GM19328 (cell line): ENCODE measurements around the gene MARK3.

Experiments used
- ATAC-seq: cut with Tn5 transposase; IDR thresholded peaks from one replicate; pipeline ENCODE4 v1.9.1; 2021; ENCODE audit warnings: mild to moderate bottlenecking, moderate library complexity; ENCODE audit not compliant: unreplicated experiment

Gene MARK3

DNA sequence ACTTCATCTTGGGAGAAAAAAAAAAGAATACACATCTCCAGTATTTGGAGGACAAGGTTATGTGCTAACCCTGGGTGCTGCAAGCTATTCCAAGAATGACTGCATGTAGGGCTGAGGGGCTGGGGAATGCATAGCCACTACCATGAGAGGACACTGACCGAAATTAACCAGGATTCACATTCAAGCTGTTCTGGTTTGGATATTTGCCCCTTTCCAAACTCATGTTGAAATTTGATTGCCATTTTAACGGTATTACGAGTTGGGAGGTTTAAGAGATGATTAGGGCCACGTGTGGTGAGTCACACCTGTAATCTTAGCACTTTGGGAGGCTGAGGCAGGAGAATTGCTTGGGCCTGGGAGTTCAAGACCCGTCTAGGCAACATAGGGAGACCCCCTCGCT, 18.5 kb upstream of the MARK3 start:
- ATAC-seq, result no peak

DNA sequence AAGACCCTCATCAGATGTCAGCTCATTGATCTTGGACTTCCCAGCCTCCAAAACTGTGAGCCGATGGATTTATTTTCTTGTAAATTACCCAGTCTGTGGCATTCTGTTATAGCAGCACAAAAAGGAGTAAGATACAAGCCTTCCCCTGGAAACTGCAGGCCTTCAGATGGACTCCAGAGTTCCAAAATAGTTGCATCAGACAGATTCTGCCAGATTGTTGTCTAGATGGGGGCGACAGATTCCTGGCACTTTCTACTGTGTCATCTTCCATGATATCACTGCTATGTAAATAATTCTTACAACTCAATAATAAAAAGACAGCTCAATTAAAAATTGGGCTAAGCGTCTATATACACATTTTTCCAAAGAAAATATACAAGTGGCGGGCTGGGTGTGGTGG, 17.2 kb upstream of the MARK3 start:
- no peak for ATAC-seq

DNA sequence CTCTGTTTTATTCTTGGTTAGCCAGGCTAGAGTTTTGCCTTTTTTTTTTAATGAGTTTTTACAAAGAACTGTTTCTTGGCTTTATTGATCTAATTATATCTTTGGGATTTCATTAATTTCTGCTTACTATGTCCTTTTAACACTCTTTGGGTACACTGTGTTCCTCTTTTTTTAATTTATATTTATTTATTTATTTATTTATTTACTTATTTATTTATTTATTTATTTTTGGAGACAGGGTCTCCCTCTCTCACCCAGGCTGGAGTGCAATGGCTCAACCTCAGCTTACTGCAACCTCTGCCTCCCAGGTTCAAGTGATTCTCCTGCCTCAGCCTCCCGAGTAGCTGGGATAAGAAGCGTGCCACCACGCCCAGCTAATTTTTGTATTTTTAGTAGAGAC, 15.1 kb upstream of the MARK3 start:
- no peak for ATAC-seq

DNA sequence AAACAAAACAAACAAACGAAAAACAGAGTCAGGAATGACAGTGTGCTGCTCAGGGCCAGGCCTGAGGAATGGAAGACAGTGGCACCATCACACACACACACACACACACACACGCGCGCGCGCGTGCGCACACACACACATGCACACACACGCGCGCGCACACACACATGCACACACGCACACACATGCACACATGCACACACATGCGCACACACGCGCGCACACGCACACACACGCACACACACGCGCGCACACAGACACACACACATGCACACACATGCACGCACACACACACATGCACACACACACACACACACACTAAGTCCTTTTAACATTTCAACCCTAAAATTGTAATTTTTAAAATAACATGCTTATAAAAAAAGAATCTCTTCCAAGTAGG, 13.2 kb upstream of the MARK3 start:
- no peak for ATAC-seq

DNA sequence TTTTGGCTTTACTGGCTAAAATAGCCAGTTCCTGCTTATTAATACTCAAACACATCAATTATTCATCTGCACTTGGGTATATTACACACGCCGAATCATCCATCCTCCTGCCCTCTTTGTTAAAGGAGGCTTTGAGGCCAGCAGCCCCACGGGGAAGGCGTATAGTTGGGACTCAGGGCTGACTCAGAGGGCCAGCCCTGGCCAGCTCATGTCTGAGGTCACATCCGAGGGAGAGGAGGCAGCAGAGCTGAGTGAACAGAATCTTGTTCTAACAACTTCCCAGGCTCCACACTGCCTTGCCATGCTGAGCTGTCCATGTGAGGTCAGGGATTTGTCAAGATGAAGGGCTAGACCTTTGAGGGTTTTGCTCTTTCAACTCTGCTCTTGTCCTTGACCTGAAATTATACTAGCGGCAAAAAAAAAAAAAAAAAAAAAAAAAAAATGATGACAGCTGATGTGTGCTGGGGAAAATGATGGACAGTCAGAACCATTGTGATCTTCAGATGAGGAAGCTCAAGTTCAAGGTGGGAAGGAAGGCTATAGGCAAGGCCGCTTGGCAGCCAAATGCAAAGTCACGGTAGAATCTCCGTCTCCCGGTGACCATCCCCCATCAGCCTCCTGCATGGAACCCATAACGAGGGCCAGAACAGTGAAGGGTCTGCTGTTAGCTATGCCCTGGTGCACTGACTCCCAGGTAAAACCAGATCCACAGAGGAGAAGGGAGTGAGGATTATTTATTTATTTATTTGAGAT, 12.5 kb upstream of the MARK3 start:
- ATAC-seq, result no peak

DNA sequence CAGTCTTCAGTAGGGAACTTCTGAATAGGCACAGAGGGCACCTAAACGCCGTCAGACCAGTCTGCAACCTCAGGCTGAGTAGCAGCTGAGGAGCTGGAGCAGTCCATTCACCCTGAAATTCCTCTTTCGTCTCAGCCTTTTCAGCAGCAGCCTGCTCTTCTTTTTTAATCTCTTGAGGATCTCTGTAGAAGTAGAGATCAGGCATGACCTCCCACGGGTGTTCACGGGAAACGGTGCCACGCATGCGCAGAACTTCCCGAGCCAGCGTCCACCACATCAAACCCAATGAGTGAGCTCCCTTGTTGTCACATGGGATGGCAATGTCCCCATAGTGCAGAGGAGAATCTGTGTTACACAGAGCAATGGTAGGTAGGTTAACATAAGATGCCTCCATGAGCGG, 11.1 kb upstream of the MARK3 start:
- no peak for ATAC-seq

DNA sequence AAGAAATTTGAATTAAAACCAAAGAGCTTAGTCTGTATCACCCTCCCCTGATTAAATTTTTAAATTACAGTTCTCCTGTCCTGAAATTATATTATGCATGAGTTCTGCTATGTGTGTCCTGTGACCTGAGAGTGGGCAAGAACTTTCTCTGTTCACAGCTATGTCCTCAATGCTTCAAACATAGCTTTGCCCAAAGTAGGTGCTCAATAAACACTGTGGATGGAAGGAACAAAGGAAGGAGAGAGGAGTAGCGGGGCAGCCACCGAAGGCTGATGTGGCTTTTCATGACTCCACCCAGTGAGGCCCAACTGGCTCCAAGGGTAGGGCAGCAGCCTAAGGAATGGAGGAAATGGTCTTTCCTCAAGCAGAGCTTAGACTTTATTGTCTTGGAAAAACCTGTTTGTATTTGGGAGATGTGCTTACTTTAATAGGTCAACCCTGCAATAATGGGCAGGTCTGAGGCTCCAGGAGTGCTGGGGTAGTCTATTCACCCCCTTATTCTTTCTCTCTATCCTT, 7.6 kb upstream of the MARK3 start:
- ATAC-seq, result no peak

DNA sequence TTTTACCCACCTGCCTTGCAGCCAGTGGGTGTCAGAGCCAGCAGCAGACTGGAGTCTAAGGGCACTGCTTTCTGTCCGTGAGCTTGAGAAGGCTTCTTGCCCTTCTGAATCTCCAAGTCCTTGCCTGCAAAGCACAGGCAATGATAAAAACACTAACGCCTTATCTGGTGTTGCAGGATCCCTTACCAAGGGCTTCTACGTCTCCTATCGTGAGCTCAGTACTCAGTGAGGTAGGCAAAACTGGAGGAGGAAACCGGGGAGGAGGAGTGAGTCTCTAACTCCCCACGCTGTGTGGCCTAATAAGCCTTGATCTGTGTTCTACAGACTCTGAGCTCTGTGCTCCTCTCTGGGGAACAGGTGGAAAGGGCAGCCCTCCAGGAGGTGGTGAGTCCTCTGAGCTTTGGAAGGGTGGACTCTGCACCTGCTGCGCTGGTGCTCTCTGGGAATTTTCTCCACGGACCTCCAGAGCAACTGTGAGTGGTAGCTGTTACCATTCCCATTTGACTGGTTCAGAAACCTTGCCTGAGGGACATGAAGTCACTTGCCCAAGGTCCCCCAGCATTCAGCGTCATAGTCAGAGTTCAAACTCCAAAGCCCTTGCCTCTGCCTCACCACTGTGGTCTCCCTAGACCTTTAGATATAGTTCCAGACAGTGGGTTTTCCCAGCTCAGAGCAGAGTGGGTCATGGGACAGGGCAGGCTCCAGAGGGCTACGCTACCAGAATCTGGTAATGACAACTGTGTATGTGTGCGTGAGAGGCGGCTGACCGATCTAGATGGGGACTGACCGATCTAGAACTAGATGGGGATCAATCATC, 7.0 kb upstream of the MARK3 start:
- ATAC-seq, result no peak

DNA sequence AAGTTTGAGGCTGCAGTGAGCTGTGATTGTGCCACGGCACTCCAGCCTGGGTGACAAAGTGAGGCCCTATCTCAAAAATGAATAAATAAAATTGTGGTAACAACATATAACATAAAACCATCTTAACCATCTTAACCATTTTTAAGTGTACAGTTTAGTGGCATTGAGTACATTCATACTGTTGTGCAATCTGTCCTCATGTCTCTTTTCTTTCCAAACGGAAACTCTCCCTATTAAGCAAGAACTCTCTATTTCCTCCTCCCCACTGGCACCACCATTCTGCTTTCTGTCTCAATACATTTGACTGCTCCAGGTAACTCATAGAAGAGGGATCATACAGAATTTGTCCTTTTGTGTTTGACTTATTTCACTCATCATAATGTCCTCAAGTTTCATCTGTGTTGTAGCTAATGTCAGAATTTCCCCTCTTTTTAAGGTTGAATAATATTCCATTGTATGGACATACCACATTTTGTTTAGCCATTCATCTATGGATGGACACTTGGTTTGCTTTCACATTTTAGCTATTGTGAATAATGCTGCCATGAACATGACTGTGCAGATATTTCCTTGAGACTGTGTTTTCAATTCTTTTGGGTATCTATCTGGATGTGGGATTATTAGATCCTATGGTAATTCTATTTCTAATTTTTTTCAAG, 4.4 kb upstream of the MARK3 start:
- no peak for ATAC-seq

DNA sequence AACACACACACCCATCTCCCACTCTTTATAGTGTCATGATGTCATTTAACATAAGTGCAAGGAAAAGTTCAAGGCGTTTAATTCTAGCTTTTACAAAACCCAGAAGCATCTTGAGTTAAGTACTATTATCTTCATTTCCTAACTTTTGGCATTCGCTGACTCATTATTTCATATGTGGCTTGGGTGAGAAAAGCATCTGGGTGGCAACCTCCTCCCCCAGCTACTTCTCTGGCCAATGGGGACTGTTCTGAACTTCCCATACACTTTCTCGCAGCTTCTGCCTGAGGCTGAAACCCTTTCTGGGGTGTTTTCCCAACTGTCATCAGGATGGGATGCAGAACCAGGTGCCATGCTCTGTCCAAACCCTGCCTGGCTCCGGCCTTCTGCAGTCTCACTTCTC, 2.8 kb upstream of the MARK3 start:
- no peak for ATAC-seq

DNA sequence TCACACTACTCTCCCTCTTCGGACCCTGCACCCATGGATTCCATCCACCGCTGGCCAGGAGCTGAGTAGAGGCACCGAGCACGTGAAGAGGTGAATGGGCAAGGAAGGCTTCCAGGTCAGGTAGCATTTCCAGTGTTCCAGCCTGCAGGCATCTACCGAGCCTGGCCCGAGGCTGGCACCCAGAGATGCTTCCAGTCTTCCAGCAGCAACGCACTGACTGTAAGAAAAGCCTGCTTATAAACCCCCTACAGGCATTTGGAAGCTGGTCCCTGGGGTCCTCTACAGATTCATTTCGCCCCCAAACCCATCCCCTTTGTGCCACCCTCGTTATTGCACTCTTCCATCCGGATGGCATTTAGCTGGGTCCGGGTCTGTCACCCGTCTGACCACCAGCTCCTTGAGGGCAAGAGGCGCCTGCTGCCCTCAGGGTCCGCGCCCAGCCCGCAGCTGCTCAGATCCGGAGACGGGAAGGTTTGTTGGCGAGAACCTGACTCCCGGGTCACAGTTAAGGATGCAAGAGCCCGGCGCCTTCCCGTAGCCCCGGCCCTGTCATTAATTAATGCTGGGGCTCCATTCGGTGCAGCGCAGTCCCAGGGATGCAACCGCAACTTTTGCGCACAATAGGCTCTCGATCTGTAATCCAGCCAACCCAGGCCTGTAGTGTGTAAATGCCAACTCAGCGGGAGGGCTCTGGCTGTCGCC, 614 bp upstream of the MARK3 start:
- ATAC-seq, result no peak

DNA sequence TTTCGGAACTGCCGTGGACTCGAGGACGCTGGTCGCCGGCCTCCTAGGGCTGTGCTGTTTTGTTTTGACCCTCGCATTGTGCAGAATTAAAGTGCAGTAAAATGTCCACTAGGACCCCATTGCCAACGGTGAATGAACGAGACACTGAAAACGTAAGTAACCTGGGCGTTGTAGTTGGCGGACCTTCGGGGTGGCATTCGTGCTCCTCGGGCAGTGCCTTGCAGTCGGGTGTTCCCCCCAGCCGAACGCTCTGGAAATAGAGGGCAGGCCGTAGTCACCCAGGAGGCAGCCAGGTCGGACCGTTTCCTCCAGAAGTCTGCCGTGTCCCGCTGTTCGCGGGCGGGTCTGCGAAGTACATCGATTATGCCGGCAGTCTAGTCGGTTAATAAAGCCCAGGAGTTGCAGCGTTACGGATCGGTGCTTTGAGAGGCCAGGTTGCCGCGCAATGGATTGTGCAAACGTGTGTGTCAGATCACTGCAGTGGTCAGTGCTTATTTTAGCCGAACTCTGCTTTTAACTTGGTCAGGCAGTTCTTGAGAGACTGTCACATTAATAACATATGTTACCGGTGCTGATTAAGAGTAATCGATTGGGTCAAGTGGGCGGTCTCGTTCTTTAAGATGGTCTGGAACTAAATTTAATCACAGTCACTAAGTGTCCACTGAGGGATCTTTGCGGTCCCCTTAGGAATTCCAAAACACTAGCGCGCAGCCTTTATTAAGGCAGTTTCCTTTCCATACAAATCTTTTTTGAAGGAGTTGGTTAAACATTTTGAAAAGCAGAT, 906 bp downstream of the MARK3 start:
- ATAC-seq, result no peak

DNA sequence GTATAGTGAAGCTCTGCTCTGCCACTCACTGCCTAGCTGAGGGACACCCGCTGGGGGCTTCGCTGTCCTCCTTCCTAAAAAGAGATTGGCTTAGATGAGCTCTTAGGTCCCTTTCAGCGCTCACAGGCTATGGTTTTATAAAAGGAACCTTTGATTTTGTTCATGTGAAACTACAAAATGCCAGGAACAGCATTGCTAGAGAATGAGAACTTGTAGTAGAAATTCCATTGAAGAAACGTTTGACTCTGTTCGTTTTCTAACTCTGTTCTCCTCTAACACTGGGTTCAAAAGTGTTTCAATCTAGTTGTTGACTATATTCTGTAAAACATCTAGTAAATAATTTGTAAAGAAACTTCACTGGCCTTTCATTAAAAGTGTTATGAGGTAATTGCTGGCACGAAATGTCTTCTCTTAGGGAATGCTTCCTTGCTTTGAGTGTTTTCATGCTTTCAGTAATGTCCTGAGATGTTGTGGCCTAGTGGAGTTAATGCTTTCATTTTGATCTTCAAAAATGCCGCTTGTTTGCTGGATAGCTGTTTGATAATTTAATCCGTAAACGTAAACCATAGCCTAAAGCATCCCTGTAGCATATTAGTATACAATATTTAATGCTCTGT, 1.6 kb downstream of the MARK3 start:
- ATAC-seq, result no peak

DNA sequence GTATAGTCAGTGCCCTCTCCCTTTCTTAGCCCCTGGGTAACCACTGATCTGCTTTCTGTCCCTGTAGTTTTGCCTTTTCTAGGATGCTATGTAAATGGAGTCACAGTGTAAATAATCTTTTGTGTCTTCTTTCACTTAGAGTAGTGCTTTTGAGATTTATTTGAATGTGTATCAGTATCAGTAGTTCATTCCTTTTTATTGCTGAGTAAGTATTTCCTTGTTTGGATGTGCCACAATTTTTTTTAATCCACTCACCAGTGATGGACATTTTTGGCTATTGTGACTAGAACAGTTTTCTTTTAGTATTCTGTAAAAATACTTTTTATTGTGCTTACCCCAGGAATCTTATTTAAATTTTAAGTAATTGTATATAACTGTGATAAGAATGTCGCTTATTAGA, 3.4 kb downstream of the MARK3 start:
- ATAC-seq, result no peak

DNA sequence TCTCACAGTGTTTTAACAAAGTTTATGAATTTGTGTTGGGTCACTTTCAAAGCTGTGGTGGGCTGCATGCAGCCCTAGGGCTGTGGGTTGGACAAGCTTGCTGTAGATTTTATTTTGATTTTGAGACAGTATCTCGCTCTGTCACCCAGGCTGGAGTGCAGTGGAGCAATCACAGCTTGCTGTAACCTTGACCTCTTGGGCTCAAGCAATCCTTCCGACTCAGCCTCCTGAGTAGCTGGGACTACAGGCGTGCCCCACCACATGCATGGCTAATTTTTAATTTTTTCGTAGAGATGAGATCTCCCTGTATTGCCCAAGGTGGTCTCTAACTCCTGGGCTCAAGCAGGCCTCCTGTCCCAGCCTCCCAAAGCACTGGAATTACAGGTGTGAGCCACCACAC, 5.4 kb downstream of the MARK3 start:
- no peak for ATAC-seq

DNA sequence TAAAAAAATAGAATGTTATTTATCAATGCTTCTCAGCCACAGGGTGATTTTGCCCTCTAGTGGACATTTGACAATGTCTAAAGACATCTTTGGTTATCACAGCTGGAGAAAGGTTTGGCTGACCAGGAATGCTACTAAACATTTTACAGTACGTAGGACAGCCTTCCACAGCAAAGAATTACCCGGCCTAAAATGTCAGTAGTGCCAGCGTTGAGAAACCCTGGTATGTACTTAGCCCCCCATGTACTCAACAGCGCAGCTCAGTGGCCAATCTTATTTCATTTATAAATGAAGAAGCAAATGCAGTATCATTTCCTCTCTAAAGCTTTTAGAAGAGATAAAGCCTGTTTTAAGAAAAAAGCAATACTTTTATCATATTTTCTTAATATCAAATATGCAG, 5.8 kb downstream of the MARK3 start:
- no peak for ATAC-seq

DNA sequence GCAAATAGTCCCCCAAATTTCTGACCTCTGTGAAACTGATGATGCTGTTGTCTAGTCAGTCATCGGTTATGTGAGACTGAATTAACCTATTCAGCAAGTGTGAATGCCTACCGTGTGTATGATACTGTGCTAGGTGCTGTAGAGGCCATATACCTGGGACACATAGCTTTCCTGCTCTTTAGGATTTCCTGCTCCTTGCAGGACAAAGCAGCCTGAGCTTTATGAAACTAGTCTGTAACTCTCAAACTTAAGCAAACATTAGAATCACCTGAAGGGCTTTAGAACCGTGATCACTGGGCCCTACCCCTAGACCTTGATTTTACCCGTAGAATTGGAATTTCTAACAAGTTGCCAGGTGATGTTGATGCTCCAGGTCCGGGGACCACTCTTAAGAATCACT, 6.9 kb downstream of the MARK3 start:
- ATAC-seq, result no peak

DNA sequence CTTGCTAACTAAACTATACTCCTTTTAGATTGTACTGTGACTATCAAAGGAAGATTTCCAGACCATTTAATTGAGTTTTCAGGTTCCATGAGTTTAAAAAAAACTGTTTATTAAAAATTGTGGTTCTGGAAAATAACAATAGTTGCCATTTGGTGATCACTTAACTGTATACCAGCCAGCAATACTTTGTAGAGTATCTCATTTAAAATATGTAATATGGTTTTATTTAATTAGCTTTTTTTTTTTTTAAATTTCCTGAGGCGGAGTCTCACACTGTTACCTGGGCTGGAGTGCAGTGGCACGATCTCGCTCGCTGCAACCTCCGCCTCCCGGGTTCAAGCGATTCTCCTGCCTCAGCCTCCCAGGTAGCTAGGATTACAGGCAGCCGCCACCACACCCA, 7.4 kb downstream of the MARK3 start:
- no peak for ATAC-seq

DNA sequence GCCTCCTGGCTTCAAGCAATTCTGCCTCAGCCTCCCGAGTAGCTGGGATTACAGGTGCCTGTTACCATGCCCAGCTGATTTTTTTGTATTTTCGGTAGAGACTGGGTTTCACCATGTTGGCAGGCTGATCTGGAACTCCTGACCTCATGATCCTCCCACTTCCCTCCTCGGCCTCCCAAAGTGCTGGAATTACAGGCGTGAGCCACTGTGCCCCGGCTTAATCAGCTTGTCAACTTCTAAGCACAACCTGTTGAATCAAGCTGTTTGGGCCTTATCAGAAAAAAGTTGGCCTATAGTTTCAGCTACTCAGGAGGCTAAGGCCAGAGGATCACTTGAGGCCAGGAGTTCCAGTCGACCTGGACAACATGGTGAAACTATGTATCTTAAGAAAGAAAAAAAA, 7.9 kb downstream of the MARK3 start:
- no peak for ATAC-seq
